ENCODE measurements around the gene TFAP2A. TPM values are rescaled to one million over a fixed set of nuclear protein-coding genes. Genes with fewer than 3 reads are reported as not detected.

Gene TFAP2A
- 0.12 TPM in 1 of 2 replicates, not detected in the other for total RNA-seq

GRCh38 chr6:10414756-10415616 is at the start of gene TFAP2A:
Gene TFAP2A (minus strand): TSS chr6:10415074. CDS start chr6:10414991, 83 bp downstream.

Other genes starting within 250 kb of the TFAP2A start
- gene GCNT2, start 106.3 kb upstream of the TFAP2A start, total RNA-seq = not detected in 2 replicates